Left lung (tissue), 10 donors: ENCODE data around the gene ZHX3. TPM values are rescaled to one million over a fixed set of nuclear protein-coding genes. Genes with fewer than 3 reads are reported as not detected.

ENCODE experiments used
- ATAC-seq: fragments of 200-7000 bp; cut with Tn5 transposase; one replicate; pipeline ENCODE4 v1.9.1; 2020; ENCODE audit warnings: moderate library complexity
- DNase-seq, 4 donors: peaks; one replicate each; pipeline ENCODE4 v3.0.0-alpha.2; 2013 to 2020
- H3K27ac ChIP-seq, 2 donors: fragments of 200-600 bp; sonication (generic) in 1 of 2; one replicate each; pipeline versions ENCODE4 v1.5.0 to v1.8.0; 2020 to 2021
- H3K27me3 ChIP-seq, 2 donors: fragments of 200-600 bp; sonication (generic) in 1 of 2; one replicate each; pipeline versions ENCODE4 v1.5.0 to v1.8.0; 2020 to 2021
- H3K36me3 ChIP-seq, 2 donors: fragments of 200-600 bp; sonication (generic) in 1 of 2; one replicate each; pipeline versions ENCODE4 v1.5.0 to v1.8.0; 2020 to 2021
- H3K4me1 ChIP-seq, 2 donors: fragments of 200-600 bp; one replicate each; pipeline ENCODE4 v1.8.0; 2021
- H3K4me3 ChIP-seq, 2 donors: fragments of 200-600 bp; sonication (generic) in 1 of 2; one replicate each; pipeline versions ENCODE4 v1.5.0 to v1.8.0; 2020 to 2021; ENCODE audit warnings: mild to moderate bottlenecking in 1 of 2
- H3K9me3 ChIP-seq, 2 donors: fragments of 200-600 bp; sonication (generic) in 1 of 2; one replicate each; pipeline versions ENCODE4 v1.5.0 to v1.8.0; 2020 to 2021
- intact Hi-C, 2 donors: fragments of 100-400 bp; cut with DNase I; formaldehyde crosslinking; loops; one replicate each; pipeline versions ENCODE4 v1.11.2 to v1.14.2; 2022
- polyA plus RNA-seq, 6 donors: library from polyadenylated mRNA; unstranded; fragments of 120-200 nt; gene quantifications; one replicate each; pipeline ENCODE4 v1.2.1, GENCODE V29; 2013; ENCODE audit not compliant: insufficient read length in 6 of 6
- total RNA-seq, 2 donors: library from RNA; stranded (reverse); fragmentation: NEBNext Ultra II Directional; extraction: Animal tissue kit (Norgen Biotek cat#: 25700); gene quantifications; one replicate each; pipeline ENCODE4 v1.2.1, GENCODE V29; 2021
- TF ChIP-seq, protein P1 (sequence below), 2 donors: fragments of 200-600 bp; sonication (generic) in 1 of 2; IDR thresholded peaks; one replicate each; pipeline versions ENCODE4 v1.5.0 to v1.8.0; 2021; ENCODE audit warnings: antibody characterized with exemption in 2 of 2
- donor health status: DM: no; HTN: yes; CAD: no.
- donor health status: DM: no; HTN: no; CAD: no.

ZHX3 gene
- total and polyA plus RNA-seq, 8 donors = 8.1 to 47.9 (median 11.2) TPM

DNA sequence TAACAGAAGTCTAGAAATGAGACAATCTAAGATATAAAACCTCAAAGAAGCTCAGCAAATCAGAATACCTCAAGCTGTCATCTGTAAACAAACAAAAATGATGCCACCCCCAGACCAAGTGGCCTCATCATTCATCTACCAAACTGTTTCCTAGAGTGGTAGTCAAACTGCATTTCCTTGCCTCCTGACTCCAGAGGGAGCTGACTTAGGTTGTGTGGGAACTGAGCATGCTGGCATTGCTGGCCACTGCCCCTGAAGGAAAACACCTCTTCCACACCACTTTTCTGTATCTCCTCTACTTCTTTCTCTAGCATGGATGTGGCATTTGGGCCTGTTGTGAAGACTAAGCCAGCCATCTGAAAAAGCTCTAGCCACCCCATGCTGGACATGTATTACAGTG is 56.3 kb downstream of the ZHX3 start:
- Histone ChIP-seq H3K27me3 (no peaks in the 10 kb centered on the region), H3K4me1 (no peaks in the 10 kb centered on the region), H3K9me3 (no peaks in the 10 kb centered on the region), H3K27ac (no peak overlapping the region), H3K36me3 (no peaks in the 10 kb centered on the region), H3K4me3 (no peak overlapping the region)
- intact Hi-C loops = no loop called here
- TF ChIP-seq, protein P1, sequence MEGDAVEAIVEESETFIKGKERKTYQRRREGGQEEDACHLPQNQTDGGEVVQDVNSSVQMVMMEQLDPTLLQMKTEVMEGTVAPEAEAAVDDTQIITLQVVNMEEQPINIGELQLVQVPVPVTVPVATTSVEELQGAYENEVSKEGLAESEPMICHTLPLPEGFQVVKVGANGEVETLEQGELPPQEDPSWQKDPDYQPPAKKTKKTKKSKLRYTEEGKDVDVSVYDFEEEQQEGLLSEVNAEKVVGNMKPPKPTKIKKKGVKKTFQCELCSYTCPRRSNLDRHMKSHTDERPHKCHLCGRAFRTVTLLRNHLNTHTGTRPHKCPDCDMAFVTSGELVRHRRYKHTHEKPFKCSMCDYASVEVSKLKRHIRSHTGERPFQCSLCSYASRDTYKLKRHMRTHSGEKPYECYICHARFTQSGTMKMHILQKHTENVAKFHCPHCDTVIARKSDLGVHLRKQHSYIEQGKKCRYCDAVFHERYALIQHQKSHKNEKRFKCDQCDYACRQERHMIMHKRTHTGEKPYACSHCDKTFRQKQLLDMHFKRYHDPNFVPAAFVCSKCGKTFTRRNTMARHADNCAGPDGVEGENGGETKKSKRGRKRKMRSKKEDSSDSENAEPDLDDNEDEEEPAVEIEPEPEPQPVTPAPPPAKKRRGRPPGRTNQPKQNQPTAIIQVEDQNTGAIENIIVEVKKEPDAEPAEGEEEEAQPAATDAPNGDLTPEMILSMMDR (IDR thresholded peaks at IDR 0.05) = no peak
- ATAC-seq (no peak), DNase-seq (no peak)

DNA sequence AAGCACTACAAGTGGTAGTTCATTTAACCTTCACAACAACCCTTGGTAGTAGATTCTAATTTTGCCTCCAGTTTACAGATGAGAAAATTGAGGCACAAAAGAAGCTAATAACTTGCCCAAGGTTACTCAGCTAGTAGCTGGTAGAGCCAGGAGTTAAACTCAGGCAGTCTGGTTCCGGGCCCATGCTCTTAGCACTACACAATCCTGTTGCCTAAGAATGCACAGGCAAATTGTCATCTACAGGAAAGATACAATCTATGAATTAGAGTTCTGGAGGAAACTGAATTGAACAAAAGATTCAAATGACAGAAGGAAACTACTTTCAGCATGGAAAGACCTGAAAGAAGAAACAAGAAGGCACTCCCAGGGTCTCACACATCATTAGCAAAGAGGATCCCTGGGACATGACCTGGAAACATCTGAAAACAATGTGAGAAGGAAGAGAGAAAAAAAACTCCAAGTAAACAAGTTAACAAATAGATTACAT is 56.8 kb downstream of the ZHX3 start:
- no peak for DNase-seq
- intact Hi-C loops = no loop called here
- TF ChIP-seq, protein P1 (IDR thresholded peaks at IDR 0.05) = no peak

DNA sequence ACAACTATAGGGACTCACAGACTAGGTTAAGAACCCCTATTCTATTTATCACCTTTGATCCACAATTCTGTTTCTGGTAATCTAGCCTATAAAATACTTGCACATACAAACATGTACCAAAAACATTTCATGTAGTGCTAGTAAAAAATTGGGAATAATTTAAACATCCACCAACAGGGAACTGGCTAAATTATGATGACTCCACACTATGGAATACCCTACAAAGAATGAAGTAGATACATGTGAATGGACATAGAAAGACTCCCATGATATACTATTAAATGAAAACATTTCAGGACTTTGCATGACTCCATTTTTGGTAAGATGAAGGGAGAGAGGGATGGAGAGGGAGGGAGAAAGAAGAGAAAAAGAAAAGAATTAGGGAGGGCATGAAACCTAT is 58.2 kb downstream of the ZHX3 start:
- intact Hi-C loops = loop anchor here in 1 of 2 donors (10.0 kb wide), 1 partner anchor 75 kb away; no protein-coding TSS in a partner anchor
- no peaks in the 10 kb centered on the region for H3K36me3 ChIP-seq
- DNase-seq (no peak), ATAC-seq (no peak)
- H3K9me3 ChIP-seq = no peaks in the 10 kb centered on the region
- H3K27ac ChIP-seq = no peak overlapping the region
- no peaks in the 10 kb centered on the region for H3K4me1 ChIP-seq
- no peaks in the 10 kb centered on the region for H3K27me3 ChIP-seq
- TF ChIP-seq, protein P1 (IDR thresholded peaks at IDR 0.05) = no peak
- no peak overlapping the region for H3K4me3 ChIP-seq

More for the DNA sequence above, 56.8 kb downstream of the ZHX3 start:
- ATAC-seq = no peak
- Histone ChIP-seq H3K9me3 (no peaks in the 10 kb centered on the region), H3K27me3 (no peaks in the 10 kb centered on the region), H3K4me3 (no peak overlapping the region), H3K36me3 (no peaks in the 10 kb centered on the region), H3K4me1 (no peaks in the 10 kb centered on the region), H3K27ac (peak overlapping the region in 1 of 2 donors; percentile 5)

DNA sequence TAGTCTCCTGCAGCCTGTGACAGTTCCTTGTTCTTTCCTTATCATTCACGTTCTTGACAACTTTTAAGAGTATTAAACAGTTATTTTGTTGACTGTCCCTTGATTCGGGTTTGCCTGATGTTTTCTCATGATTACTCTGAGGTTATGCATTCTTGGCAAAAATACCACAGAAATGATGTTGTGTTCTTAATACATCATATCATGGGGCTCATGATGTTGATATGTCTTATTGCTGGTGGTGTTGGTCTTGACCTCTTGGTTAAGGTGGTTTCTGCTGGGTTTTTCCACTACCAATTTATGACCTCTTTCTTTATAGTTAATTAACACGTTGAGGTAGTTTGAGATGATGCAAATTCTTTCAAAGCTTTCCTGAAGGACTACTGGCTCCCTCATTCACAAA is 59.1 kb downstream of the ZHX3 start:
- H3K4me3 ChIP-seq = no peak overlapping the region
- H3K36me3 ChIP-seq = no peaks in the 10 kb centered on the region
- H3K27ac ChIP-seq = no peak overlapping the region
- H3K9me3 ChIP-seq = no peaks in the 10 kb centered on the region
- TF ChIP-seq, protein P1 (IDR thresholded peaks at IDR 0.05) = no peak
- intact Hi-C loops = loop anchor here in 1 of 2 donors (10.0 kb wide), 1 partner anchor 76 kb away; no protein-coding TSS in a partner anchor
- no peak for DNase-seq
- no peaks in the 10 kb centered on the region for H3K27me3 ChIP-seq
- no peak for ATAC-seq
- H3K4me1 ChIP-seq = no peaks in the 10 kb centered on the region

DNA sequence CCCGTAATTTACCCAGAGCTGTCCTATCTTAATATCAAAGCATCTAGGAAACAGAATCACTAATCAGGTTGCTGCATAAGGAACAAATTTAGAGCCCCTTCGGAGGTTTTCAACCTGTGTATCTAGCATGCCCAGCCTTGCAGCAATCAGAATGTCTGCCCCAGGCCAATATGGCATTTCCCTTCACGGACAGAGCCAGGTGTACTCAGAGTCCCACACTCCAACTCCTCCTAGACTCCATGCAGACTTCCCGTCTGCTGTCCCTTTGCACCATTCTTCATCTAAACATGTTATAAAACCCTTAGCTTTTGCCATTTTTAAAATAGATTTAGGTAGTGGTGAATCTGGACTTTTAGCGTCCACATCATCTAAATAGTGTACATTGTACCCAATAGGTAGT is 61.0 kb downstream of the ZHX3 start:
- TF ChIP-seq, protein P1 (IDR thresholded peaks at IDR 0.05) = no peak
- H3K4me1 ChIP-seq = no peaks in the 10 kb centered on the region
- no peak overlapping the region for H3K27ac ChIP-seq
- H3K36me3 ChIP-seq = no peaks in the 10 kb centered on the region
- ATAC-seq (no peak), DNase-seq (no peak)
- intact Hi-C loops = loop anchor here in 1 of 2 donors (10.0 kb wide), 1 partner anchor 78 kb away; no protein-coding TSS in a partner anchor
- no peak overlapping the region for H3K4me3 ChIP-seq
- no peaks in the 10 kb centered on the region for H3K27me3 ChIP-seq
- H3K9me3 ChIP-seq = no peaks in the 10 kb centered on the region
